M059J (cell line): ENCODE results near the gene SERPINB5. TPM values are rescaled to one million over a fixed set of nuclear protein-coding genes. Genes with fewer than 3 reads are reported as not detected.

Experiments
- DNase-seq: peaks from one replicate; pipeline ENCODE4 v3.0.0-alpha.2; 2012; ENCODE audit warnings: low read depth
- total RNA-seq: library from RNA; depleted of rRNA; stranded (reverse); fragments of >200 nt; shearing (Covaris generic); gene quantifications from 2 replicates; pipeline ENCODE4 v1.2.3, GENCODE V29; 2014

SERPINB5 gene
- total RNA-seq, 1 experiment from 2014 or later: not detected

DNA sequence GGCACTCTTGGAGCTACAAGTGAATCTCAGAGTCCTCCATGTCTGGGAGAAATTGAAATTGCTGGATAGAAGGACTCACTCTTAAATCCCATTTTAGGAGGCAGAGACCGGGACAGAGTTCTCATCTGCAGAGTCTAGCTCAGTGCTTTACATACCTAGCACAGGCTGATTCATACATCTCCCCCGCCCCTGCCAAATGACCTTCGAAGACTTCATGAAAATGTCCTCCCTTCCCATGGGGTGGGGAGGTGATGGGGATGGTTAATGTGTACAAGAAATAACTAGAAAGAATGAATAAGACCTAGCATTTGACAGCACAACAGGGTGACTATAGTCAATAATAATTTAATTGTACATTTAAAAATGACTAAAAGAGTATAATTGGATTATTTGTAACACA lies 8.2 kb upstream of the SERPINB5 start:
- DNase-seq: no peak

- DNase-seq: no peak
Measured at GRCh38 chr18:63470751-63471150, 6.0 kb upstream of the SERPINB5 start.

GRCh38 chr18:63472380-63472779 lies 4.4 kb upstream of the SERPINB5 start:
- no peak for DNase-seq

DNA sequence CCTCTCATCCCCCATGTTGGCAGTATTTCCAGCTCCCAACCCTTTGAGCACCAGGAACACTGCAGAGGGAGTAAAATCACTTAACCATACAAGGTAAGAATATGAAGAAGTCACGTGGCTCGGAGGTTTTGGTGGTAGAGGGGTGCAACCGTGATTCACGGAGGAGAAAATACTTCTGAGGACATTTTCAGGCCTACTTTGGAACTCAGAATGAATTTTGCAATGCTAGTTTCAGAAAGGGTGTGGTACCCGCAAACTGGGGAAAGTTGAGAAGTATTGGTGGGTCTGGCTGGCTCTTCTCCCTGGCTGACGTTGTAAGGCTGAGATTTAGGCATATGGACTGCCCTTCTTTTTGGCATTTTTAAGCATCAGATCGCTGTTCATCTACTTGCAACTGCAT lies 442 bp downstream of the SERPINB5 start:
- DNase-seq: no peak

DNA sequence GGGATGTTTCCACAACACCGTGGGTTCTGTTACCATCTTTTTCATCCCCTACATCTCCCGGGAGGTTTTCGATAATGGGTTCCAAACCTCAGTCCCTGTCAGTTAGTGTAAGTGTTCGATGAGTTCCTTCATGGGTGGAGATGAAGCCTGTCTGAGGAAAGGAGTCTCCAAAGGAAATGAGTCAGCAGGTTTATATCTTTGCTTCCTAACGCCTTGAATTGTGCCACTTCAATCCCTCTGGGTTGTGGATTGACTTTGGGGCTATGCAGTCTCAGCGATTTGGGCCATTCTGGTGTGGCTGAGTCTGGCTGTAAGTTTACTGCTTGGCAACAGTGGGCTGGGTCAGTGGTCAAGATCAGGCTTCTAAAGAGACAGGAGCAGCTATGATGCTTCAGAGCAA lies 1.2 kb downstream of the SERPINB5 start:
- DNase-seq: peak; percentile 17

GRCh38 chr18:63479826-63480225 lies 3.1 kb downstream of the SERPINB5 start:
- no peak for DNase-seq

- no peak for DNase-seq
Measured at GRCh38 chr18:63480476-63480875, 3.7 kb downstream of the SERPINB5 start.

DNA sequence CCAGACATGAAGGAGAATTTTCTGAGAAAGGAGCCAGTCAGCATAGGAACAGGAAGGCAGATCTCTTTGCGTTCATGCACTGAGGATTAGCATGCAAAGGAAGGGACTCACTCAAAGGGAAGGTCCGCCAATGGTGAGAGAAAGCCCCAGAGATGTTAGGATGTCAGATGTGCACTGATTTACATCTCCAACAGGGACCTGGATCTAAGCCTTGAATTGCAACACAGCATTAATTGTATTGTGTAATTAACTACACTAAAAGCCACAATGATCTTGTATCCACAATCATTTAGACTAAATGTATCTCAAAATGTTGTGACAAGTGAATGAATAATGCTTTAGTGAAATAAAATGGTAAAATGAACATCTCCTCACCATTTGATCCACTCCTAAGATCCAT lies 4.2 kb downstream of the SERPINB5 start:
- no peak for DNase-seq

GRCh38 chr18:63487676-63488075 lies 10.9 kb downstream of the SERPINB5 start:
- DNase-seq: no peak

DNA sequence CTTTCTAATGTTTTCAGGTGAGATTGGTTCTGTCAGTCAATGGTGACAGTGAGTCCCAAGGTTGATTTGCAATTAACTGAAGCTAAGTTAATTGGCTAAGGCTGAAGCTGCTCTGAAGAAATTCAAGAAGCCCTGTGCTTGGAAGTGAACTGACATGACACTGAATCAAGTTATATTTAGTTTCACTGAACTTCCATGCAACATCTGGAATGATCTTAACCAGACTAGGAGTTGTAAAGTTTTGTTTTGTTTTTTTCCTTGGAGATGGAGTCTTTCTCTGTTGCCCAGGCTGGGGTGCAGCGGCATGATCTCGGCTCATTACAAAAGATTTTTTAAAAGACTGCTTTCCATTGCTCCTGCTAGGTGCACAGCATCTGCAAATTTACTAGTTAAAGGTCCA lies 11.4 kb downstream of the SERPINB5 start:
- DNase-seq: no peak

GRCh38 chr18:63492851-63493250 lies 16.1 kb downstream of the SERPINB5 start:
- peak; percentile 58 for DNase-seq

DNA sequence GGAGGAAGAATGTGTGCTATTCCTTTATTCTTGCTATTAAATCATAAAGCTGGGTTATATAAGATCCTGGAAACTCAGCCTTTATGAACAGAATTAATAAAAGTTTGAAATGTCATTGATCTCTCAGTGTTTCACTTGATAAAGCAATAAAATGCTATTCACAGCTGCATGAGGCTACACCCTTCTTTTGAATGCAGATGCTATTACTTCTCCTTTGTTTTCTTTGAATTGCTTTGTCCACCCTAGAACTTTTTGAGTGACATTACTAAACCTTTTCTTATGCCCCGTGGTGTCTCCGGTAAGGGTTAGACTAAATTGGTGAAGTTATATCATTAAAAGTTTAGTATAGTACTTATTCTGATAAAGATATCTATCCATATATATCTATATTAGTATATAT lies 18.9 kb downstream of the SERPINB5 start:
- DNase-seq: no peak

DNA sequence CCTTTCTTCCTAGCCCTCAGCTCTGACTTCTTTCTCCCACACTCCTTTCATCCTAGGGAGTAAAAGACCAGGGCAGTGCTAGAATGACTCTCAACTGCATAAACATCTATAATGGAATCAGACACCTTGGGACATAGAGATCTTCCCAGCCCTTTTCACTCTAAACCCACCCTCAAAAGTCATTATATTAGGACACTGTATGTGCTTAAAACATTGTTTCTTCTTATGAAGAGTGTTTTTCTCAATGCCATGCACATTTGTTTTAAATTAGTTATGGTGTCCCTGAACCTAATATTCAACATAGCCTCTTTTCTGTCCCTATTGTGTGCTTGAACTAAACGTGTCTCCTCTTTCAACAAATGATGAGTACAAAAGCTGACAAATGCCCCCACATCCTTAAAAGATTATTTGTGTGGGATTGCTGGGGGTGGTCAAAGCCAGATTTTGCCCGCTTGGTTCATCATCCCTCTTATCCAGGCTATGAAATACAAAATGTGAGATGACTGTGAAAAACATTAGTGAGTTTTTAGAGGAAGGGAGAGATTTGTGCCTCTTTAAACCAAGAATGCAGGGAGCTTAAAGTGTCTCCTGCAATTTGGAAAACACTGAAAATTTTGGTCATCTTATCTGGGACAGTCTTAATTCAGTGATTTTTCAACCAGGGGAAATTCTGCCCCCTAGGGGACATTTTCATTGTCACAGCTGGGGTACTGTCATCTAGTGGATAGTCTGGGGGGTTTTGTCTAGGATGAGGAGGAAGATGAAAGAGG lies 29.0 kb downstream of the SERPINB5 start:
- DNase-seq: peak; percentile 50

DNA sequence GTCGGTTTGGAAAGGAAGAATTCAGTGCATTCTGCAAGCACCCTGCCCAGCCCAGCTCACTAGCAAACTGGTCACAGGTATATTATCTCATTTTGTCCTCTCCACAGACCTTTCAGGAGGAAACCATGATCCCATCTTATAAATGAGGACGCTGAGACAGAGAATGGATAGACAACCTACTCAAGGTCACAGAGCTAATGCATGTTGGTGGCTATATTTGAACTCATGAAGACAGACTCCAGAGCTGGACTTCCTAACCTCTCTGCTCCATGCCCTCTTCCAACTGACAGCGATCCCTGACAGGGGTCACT lies 29.5 kb downstream of the SERPINB5 start:
- no peak for DNase-seq

- peak; percentile 18 for DNase-seq
Measured at GRCh38 chr18:63508596-63508995, 31.8 kb downstream of the SERPINB5 start.

- peak; percentile 62 for DNase-seq
Measured at GRCh38 chr18:63511285-63511684, 34.5 kb downstream of the SERPINB5 start.

- DNase-seq: no peak
Measured at GRCh38 chr18:63514326-63514725, 37.6 kb downstream of the SERPINB5 start.

GRCh38 chr18:63514888-63515678 lies 38.3 kb downstream of the SERPINB5 start:
- DNase-seq: no peak

- no peak for DNase-seq
Measured at GRCh38 chr18:63515801-63516200, 39.0 kb downstream of the SERPINB5 start.

DNA sequence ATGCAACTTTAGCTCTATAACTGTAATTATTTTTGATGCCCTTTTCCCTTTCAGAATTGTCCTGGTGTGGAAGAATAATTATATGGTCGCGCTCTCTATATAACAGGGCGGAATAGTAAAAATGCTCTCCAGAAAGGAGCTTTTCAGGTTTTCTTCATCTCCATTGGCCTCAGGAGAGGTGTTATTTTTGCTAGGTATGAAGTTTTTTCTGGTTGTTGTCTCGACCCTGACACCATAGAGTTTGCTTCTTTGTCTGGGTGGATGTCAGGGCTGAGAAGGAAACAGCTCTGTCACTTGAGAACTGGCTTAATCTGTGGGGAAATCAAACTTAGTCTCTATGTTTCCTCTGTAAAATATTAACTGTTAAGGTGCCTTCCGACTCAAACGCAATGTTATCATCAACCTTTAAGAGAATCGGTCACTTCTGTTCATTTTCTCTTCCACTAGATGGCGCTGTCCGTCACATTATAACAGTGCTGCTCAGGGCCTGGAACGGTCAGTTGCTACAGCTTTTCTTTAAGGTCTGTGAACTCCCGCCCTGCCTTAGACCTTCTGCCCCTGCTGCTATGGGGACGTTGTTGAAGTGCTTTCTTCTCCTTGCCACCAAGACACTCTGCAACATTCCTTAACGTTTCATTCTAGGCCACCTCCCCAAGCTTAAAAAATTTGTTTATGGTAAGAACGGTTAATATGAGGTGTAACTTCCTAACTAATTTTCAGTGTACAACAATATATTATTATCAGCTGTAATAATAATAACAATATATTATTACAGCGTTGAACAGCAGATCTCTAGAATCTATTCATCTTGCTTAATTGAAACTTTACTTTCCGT lies 41.6 kb downstream of the SERPINB5 start:
- DNase-seq: peak; percentile 81

- no peak for DNase-seq
Measured at GRCh38 chr18:63520053-63520685, 43.4 kb downstream of the SERPINB5 start.

- DNase-seq: no peak
Measured at GRCh38 chr18:63523660-63524059, 46.9 kb downstream of the SERPINB5 start.
